ENCODE data around the gene CAMTA1.

GRCh38 chr1:7692005-7692404 lies 906.8 kb downstream of the CAMTA1 start:
- no peak for TF ChIP-seq FOXK2 (IDR thresholded peaks at IDR 0.05)
- TF ChIP-seq BHLHE40 (IDR thresholded peaks at IDR 0.05; ENCODE audit: borderline replicate concordance) = no peak
- no peak for TF ChIP-seq SP1 (IDR thresholded peaks at IDR 0.05)
- TF ChIP-seq FOXM1 (IDR thresholded peaks at IDR 0.05; ENCODE audit: borderline replicate concordance) = no peak
- TF ChIP-seq SUZ12 (IDR thresholded peaks at IDR 0.05) = no peak
- no peak for TF ChIP-seq ZNF384 (IDR thresholded peaks at IDR 0.05)
- no peak for TF ChIP-seq FOXA1 (IDR thresholded peaks at IDR 0.05)
- TF ChIP-seq LEF1 (IDR thresholded peaks at IDR 0.05; ENCODE audit: borderline replicate concordance) = no peak
- no peak for TF ChIP-seq ARNT (IDR thresholded peaks at IDR 0.05)
